Gastroesophageal sphincter (tissue), 4 donors: ENCODE data around the gene HDAC6. TPM values are rescaled to one million over a fixed set of nuclear protein-coding genes. Genes with fewer than 3 reads are reported as not detected.
"Not testable (repeated sequence)": the region's sequence is repeated elsewhere in the genome, so short reads cannot be mapped to it uniquely, and the experiment has no call there.

Experiments used
- ATAC-seq: fragments of 150-250 bp; one replicate; pipeline ENCODE4 v1.9.1; 2016; ENCODE audit warnings: mild to moderate bottlenecking, moderate library complexity
- H3K27ac ChIP-seq, 4 donors: fragments of 200-600 bp; sonication (generic) in 3 of 4; 1 replicate in 3 of 4; 2 replicates in 1 of 4; pipeline ENCODE4 v1.5.1; 2016 to 2019
- H3K27me3 ChIP-seq: fragments of 200-600 bp; sonication (generic); one replicate; pipeline ENCODE4 v1.5.1; 2019
- H3K36me3 ChIP-seq, 2 donors: fragments of 200-600 bp; sonication (generic); one replicate each; pipeline ENCODE4 v1.5.1; 2019; ENCODE audit warnings: control low read depth in 1 of 2
- H3K4me1 ChIP-seq, 3 donors: fragments of 200-600 bp; sonication (generic); 1 replicate in 2 of 3; 2 replicates in 1 of 3; pipeline ENCODE4 v1.5.1; 2016 to 2019; ENCODE audit warnings: control low read depth in 2 of 3
- H3K4me3 ChIP-seq, 2 donors: fragments of 200-600 bp; sonication (generic); one replicate each; pipeline ENCODE4 v1.5.1; 2019; ENCODE audit warnings: mild to moderate bottlenecking in 1 of 2, moderate library complexity in 1 of 2
- H3K9me3 ChIP-seq, 3 donors: fragments of 200-600 bp; sonication (generic); one replicate each; pipeline ENCODE4 v1.5.1; 2017 to 2019; ENCODE audit warnings: control low read depth in 2 of 3
- CTCF ChIP-seq, 4 experiments: fragments of 200-600 bp in 2 of 4; fragments of 450-650 bp in 2 of 4; sonication (generic) in 1 of 4; IDR thresholded peaks; one replicate each; pipeline ENCODE4 v1.5.1; 2017 to 2019; ENCODE audit warnings: antibody characterized with exemption in 4 of 4, mild to moderate bottlenecking in 2 of 4, moderate library complexity in 2 of 4
- EP300 ChIP-seq: sonication (generic); formaldehyde crosslinking; IDR thresholded peaks from one replicate; pipeline ENCODE4 v1.6.1; 2017; ENCODE audit warnings: antibody characterized with exemption, mild to moderate bottlenecking
- POLR2A ChIP-seq, 2 donors: fragments of 450-650 bp; IDR thresholded peaks; one replicate each; pipeline ENCODE4 v1.6.1; 2017; ENCODE audit warnings: antibody characterized with exemption in 2 of 2, mild to moderate bottlenecking in 2 of 2, moderate library complexity in 1 of 2
- POLR2AphosphoS5 ChIP-seq: sonication (generic); formaldehyde crosslinking; IDR thresholded peaks from one replicate; pipeline ENCODE4 v1.6.1; 2017; ENCODE audit warnings: antibody characterized with exemption
- WGBS, 2 donors: methylation state at CpG; one replicate each; pipeline ENCODE4 v1.1.5; 2018; ENCODE audit warnings: low coverage in 1 of 2; 5-methylcytosine and 5-hydroxymethylcytosine counted together
- total RNA-seq, 4 donors: library from RNA; depleted of rRNA; stranded (reverse); fragments of >200 nt; gene quantifications; one replicate each; pipeline ENCODE4 v1.1.0, GENCODE V29; 2016

Gene HDAC6
- total RNA-seq, 4 donors from 2014 or later, result 50.7 to 66.8 (median 56.9) TPM

- Histone ChIP-seq H3K4me1 (no peaks in the 10 kb centered on the region), H3K27ac (no peak overlapping the region), H3K9me3 (no peaks in the 10 kb centered on the region), H3K27me3 (no peaks in the 10 kb centered on the region), H3K4me3 (no peak overlapping the region), H3K36me3 (peaks cover 0 to 96% of the 10 kb centered on the region in 2 donors)
- no peak for TF ChIP-seq POLR2A (IDR thresholded peaks at IDR 0.05)
- TF ChIP-seq EP300, result no peak
- no peak for TF ChIP-seq POLR2AphosphoS5
- no peak for TF ChIP-seq CTCF (IDR thresholded peaks at IDR 0.05)
- no CpG with 5 or more reads among the region's 4 CpGs for WGBS, 2 donors
- no peak for ATAC-seq
Measured at GRCh38 chrX:48818866-48819265, 17.0 kb downstream of the HDAC6 start.

- not testable (repeated sequence) for H3K4me1 ChIP-seq, H3K27me3 ChIP-seq, H3K9me3 ChIP-seq, ATAC-seq, H3K4me3 ChIP-seq, H3K27ac ChIP-seq
- H3K36me3 ChIP-seq, result peaks cover 0 to 97% of the 10 kb centered on the region in 2 donors
- WGBS, 2 donors, result 68 to 74% methylated on average over 4 to 6 of the region's 9 CpGs
Measured at GRCh38 chrX:48819394-48819793, 17.5 kb downstream of the HDAC6 start.

DNA sequence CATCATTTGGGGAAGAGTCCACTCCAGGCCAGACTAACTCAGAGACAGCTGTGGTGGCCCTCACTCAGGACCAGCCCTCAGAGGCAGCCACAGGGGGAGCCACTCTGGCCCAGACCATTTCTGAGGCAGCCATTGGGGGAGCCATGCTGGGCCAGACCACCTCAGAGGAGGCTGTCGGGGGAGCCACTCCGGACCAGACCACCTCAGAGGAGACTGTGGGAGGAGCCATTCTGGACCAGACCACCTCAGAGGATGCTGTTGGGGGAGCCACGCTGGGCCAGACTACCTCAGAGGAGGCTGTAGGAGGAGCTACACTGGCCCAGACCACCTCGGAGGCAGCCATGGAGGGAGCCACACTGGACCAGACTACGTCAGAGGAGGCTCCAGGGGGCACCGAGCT, 21.2 kb downstream of the HDAC6 start:
- no peaks in the 10 kb centered on the region for H3K9me3 ChIP-seq
- ATAC-seq, result no peak

DNA sequence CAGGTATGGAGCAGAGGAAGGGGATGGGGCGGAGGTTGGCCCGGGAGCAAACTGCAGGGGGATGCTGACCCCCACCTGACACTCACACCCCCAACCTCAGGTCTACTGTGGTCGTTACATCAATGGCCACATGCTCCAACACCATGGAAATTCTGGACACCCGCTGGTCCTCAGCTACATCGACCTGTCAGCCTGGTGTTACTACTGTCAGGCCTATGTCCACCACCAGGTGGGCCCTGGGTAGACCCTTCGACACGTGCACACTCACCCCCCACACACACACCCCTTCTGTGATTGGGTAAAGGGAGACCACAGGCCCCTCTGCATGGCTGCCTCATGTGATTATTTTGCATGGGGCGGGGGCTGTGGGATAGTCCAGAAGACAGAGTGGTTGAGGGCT, 22.2 kb downstream of the HDAC6 start:
- H3K27ac ChIP-seq, result no peak overlapping the region
- WGBS, 2 donors, result 67% methylated on average over 4 of the region's 8 CpGs; no CpG with 5 or more reads in 1 of the 2 donors
- no peaks in the 10 kb centered on the region for H3K9me3 ChIP-seq
- TF ChIP-seq POLR2AphosphoS5 (no peak), EP300 (no peak), POLR2A (IDR thresholded peaks at IDR 0.05) (no peak)
- ATAC-seq, result no peak
- H3K4me1 ChIP-seq, result no peaks in the 10 kb centered on the region
- no peak overlapping the region for H3K4me3 ChIP-seq
- H3K27me3 ChIP-seq, result no peaks in the 10 kb centered on the region
- peaks cover 0 to 79% of the 10 kb centered on the region in 2 donors for H3K36me3 ChIP-seq

More for the DNA sequence above, 21.2 kb downstream of the HDAC6 start:
- Histone ChIP-seq H3K27ac (no peak overlapping the region), H3K36me3 (peaks cover 0 to 89% of the 10 kb centered on the region in 2 donors), H3K4me3 (no peak overlapping the region), H3K4me1 (no peaks in the 10 kb centered on the region), H3K27me3 (no peaks in the 10 kb centered on the region)
- no CpG with 5 or more reads among the region's 6 CpGs for WGBS, 2 donors
- TF ChIP-seq EP300 (no peak), POLR2A (IDR thresholded peaks at IDR 0.05) (no peak), POLR2AphosphoS5 (no peak), CTCF (IDR thresholded peaks at IDR 0.05) (no peak)

- TF ChIP-seq POLR2AphosphoS5, result no peak
- TF ChIP-seq EP300, result no peak
- TF ChIP-seq CTCF (IDR thresholded peaks at IDR 0.05), result no peak
- no peak for TF ChIP-seq POLR2A (IDR thresholded peaks at IDR 0.05)
- WGBS, 2 donors, result no CpG with 5 or more reads among the region's 67 CpGs
- peaks cover 0 to 58% of the 10 kb centered on the region in 2 donors for H3K36me3 ChIP-seq
- H3K4me3 ChIP-seq, result no peak within 1 kb of the TSS
- no peaks in the 10 kb centered on the region for H3K4me1 ChIP-seq
- H3K27me3 ChIP-seq, result peaks cover 7% of the 10 kb centered on the region
- H3K9me3 ChIP-seq, result no peaks in the 10 kb centered on the region
- no peak within 1 kb of the TSS for H3K27ac ChIP-seq
- ATAC-seq, result no peak
Measured at GRCh38 chrX:48826135-48826875, 24.4 kb downstream of the HDAC6 start, which contains the start of gene ERAS. Gene ERAS (plus strand): TSS chrX:48826513. CDS start chrX:48829124, 2,611 bp downstream.
